Vagina (tissue), 2 donors: ENCODE measurements around the gene ST8SIA1. TPM values are rescaled to one million over a fixed set of nuclear protein-coding genes. Genes with fewer than 3 reads are reported as not detected.
A peak's percentile ranks its signal among the peaks of the same experiment; 100 is the strongest.

Experiments
- DNase-seq, 2 donors: peaks; one replicate each; pipeline ENCODE4 v3.0.0-alpha.2; 2017; ENCODE audit errors: extremely low spot score in 2 of 2
- H3K27ac ChIP-seq: fragments of 200-600 bp; sonication (generic); one replicate; pipeline ENCODE4 v1.5.1; 2019
- H3K27me3 ChIP-seq: fragments of 200-600 bp; sonication (generic); one replicate; pipeline ENCODE4 v1.5.1; 2019
- H3K36me3 ChIP-seq, 2 donors: fragments of 200-600 bp; sonication (generic); one replicate each; pipeline ENCODE4 v1.5.1; 2017 to 2019
- H3K4me1 ChIP-seq: fragments of 200-600 bp; sonication (generic); one replicate; pipeline ENCODE4 v1.5.1; 2019
- H3K4me3 ChIP-seq, 2 donors: fragments of 200-600 bp; sonication (generic); 1 replicate in 1 of 2; 2 replicates in 1 of 2; pipeline ENCODE4 v1.5.1; 2016 to 2019
- H3K9me3 ChIP-seq: fragments of 200-600 bp; sonication (generic); one replicate; pipeline ENCODE4 v1.5.1; 2019
- CTCF ChIP-seq, 3 experiments: fragments of 450-650 bp in 2 of 3; fragments of 200-600 bp in 1 of 3; sonication (generic) in 1 of 3; IDR thresholded peaks; one replicate each; pipeline ENCODE4 v1.5.1; 2017 to 2019; ENCODE audit warnings: antibody characterized with exemption in 3 of 3, mild to moderate bottlenecking in 2 of 3, moderate library complexity in 2 of 3
- POLR2A ChIP-seq, 2 donors: fragments of 450-650 bp; IDR thresholded peaks; one replicate each; pipeline ENCODE4 v1.6.1; 2017; ENCODE audit warnings: antibody characterized with exemption in 2 of 2, mild to moderate bottlenecking in 2 of 2, moderate library complexity in 2 of 2
- POLR2AphosphoS5 ChIP-seq, 2 donors: sonication (generic); formaldehyde crosslinking; IDR thresholded peaks; one replicate each; pipeline ENCODE4 v1.9.0; 2017; ENCODE audit warnings: antibody characterized with exemption in 2 of 2, mild to moderate bottlenecking in 2 of 2, low read depth in 1 of 2; ENCODE audit not compliant: insufficient read depth in 1 of 2
- intact Hi-C: fragments of 100-400 bp; cut with DNase I; formaldehyde crosslinking; loops from one replicate; pipeline ENCODE4 v1.15.1; 2023
- total RNA-seq: library from RNA; depleted of rRNA; stranded (reverse); fragments of >200 nt; gene quantifications from one replicate; pipeline ENCODE4 v1.2.3, GENCODE V29; 2016

ST8SIA1 gene
- total RNA-seq, 1 donor from 2014 or later = 5.2 TPM

DNA sequence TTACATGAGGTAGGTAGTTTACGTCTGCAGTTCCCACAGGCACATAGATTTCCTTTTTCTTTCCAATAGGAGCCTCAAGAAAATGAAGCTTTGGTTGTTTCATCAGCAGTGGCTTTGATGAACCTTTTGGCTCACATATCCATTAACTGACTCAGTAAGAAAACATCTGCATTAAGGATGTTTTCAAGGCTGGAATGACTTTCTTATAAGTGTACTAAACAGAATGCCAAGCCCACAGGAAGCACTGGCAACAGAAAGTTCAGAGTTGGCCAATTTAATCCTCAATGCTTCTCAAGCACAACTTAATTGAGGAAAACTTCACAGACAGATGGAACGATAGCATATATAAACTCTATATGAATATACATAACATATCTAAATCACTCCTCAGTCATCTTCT is 63.5 kb downstream of the ST8SIA1 start:
- Histone ChIP-seq H3K36me3 (no peaks in the 10 kb centered on the region), H3K27ac (no peak overlapping the region), H3K9me3 (no peaks in the 10 kb centered on the region), H3K4me1 (peaks cover 23% of the 10 kb centered on the region), H3K4me3 (no peak overlapping the region), H3K27me3 (no peaks in the 10 kb centered on the region)
- DNase-seq = no peak
- intact Hi-C loops = no loop called here
- TF ChIP-seq POLR2A (IDR thresholded peaks at IDR 0.05) (no peak), CTCF (IDR thresholded peaks at IDR 0.05) (no peak), POLR2AphosphoS5 (IDR thresholded peaks at IDR 0.05; ENCODE audit: insufficient read depth in 1 of 2, low read depth in 1 of 2) (no peak)

DNA sequence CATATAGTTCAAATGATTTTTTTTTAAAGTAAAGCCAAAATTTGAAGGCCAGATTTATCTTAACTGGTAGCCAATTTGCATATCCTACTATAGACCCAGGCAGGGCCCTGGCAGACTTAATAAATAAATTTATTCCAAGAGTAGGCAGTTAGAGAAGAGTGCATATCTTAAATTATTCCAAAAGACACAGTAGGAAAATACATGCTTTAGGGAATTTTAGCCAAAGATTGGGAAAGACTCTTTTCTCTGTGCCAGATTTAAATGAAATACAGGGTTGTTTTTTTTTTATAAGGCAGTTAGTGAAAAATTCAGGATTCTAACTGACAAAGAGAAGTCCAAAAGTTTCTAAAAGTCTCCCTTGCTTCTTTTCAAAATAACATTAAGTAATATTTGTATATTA is 65.5 kb downstream of the ST8SIA1 start:
- Histone ChIP-seq H3K4me3 (no peak overlapping the region), H3K4me1 (peaks cover 15% of the 10 kb centered on the region), H3K27ac (peak overlapping the region; percentile 12), H3K9me3 (no peaks in the 10 kb centered on the region), H3K36me3 (no peaks in the 10 kb centered on the region), H3K27me3 (no peaks in the 10 kb centered on the region)
- TF ChIP-seq CTCF (IDR thresholded peaks at IDR 0.05) (no peak), POLR2AphosphoS5 (IDR thresholded peaks at IDR 0.05; ENCODE audit: insufficient read depth in 1 of 2, low read depth in 1 of 2) (no peak), POLR2A (IDR thresholded peaks at IDR 0.05) (no peak)
- intact Hi-C loops = no loop called here
- no peak for DNase-seq

DNA sequence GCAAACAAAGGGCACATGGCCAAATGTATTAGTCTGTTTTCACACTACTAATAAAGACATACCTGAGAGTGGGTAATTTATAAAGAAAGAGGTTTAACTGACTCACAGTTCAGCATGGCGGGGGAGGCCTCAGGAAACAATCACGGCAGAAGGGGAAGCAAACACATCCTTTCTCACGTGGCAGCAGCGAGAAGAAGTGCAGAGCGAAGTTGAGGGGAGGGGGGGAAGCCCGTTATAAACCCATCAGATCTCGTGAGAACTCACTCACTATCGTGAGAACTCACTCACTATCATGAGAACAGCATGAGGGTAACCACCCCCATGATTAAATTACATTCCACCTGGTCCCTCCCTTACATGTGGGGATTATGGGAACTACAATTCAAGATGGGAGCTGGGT is 66.1 kb downstream of the ST8SIA1 start:
- no peaks in the 10 kb centered on the region for H3K9me3 ChIP-seq
- no peaks in the 10 kb centered on the region for H3K27me3 ChIP-seq
- no peak for DNase-seq
- H3K27ac ChIP-seq = peak overlapping the region; percentile 12
- no peak overlapping the region for H3K4me3 ChIP-seq
- no peaks in the 10 kb centered on the region for H3K36me3 ChIP-seq
- TF ChIP-seq POLR2AphosphoS5 (IDR thresholded peaks at IDR 0.05; ENCODE audit: insufficient read depth in 1 of 2, low read depth in 1 of 2) (no peak), POLR2A (IDR thresholded peaks at IDR 0.05) (no peak), CTCF (IDR thresholded peaks at IDR 0.05) (no peak)
- intact Hi-C loops = no loop called here
- peaks cover 15% of the 10 kb centered on the region for H3K4me1 ChIP-seq

DNA sequence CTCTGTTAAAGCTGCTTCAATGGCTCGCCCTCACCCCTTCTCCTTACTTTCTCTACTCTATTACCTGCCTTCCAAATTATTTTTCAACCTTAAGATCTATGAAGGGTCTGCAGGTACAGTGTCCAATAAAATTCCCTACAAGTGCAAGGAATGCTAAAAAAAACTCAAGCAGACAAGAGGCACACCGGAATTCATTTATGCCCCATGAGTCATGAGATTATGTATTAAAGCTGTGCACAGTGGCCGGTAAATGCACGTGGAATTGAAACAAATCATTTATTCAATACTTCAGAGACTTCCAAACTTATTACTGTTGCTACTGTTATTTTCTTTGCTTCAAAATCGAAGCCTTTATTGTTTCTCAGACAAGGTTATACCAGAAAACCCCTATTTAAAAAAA is 68.4 kb downstream of the ST8SIA1 start:
- no peaks in the 10 kb centered on the region for H3K9me3 ChIP-seq
- DNase-seq = no peak
- TF ChIP-seq POLR2AphosphoS5 (IDR thresholded peaks at IDR 0.05; ENCODE audit: insufficient read depth in 1 of 2, low read depth in 1 of 2) = no peak
- no peak for TF ChIP-seq CTCF (IDR thresholded peaks at IDR 0.05)
- TF ChIP-seq POLR2A (IDR thresholded peaks at IDR 0.05) = no peak
- H3K4me3 ChIP-seq = no peak overlapping the region
- intact Hi-C loops = no loop called here
- H3K27me3 ChIP-seq = no peaks in the 10 kb centered on the region
- no peak overlapping the region for H3K27ac ChIP-seq
- H3K36me3 ChIP-seq = no peaks in the 10 kb centered on the region
- peaks cover 7% of the 10 kb centered on the region for H3K4me1 ChIP-seq

GRCh38 chr12:22264380-22264779 is 70.1 kb downstream of the ST8SIA1 start:
- no peak for DNase-seq
- no peaks in the 10 kb centered on the region for H3K27me3 ChIP-seq
- H3K4me3 ChIP-seq = no peak overlapping the region
- no peaks in the 10 kb centered on the region for H3K9me3 ChIP-seq
- no peak overlapping the region for H3K27ac ChIP-seq
- no peaks in the 10 kb centered on the region for H3K36me3 ChIP-seq
- TF ChIP-seq POLR2A (IDR thresholded peaks at IDR 0.05) = no peak
- no peak for TF ChIP-seq POLR2AphosphoS5 (IDR thresholded peaks at IDR 0.05; ENCODE audit: insufficient read depth in 1 of 2, low read depth in 1 of 2)
- H3K4me1 ChIP-seq = no peaks in the 10 kb centered on the region
- intact Hi-C loops = no loop called here
